Pericardium fibroblast (primary cell): ENCODE results near the gene CNNM1. TPM values are rescaled to one million over a fixed set of nuclear protein-coding genes. Genes with fewer than 3 reads are reported as not detected.

ENCODE experiments used
- total RNA-seq: library from RNA; depleted of rRNA; stranded (reverse); fragments of >200 nt; gene quantifications from 2 replicates; pipeline ENCODE4 v1.2.3, GENCODE V29; 2015

CNNM1 gene
- total RNA-seq = 0.09 and 2.2 TPM in 2 replicates

GRCh38 chr10:99329304-99329553, at the start of gene CNNM1:
TSS of gene CNNM1 (plus strand) at chr10:99329356. CDS start at chr10:99329388, 32 bp downstream.

GRCh38 chr10:99430451-99431189, 101.5 kb downstream of the CNNM1 start, which contains the start of gene GOT1:
TSS of gene GOT1 (minus strand) at chr10:99430624. CDS start at chr10:99430565, 59 bp downstream.

Other genes with a start within 250 kb of the CNNM1 start
- gene HPSE2, start 93.5 kb upstream of the CNNM1 start, total RNA-seq = 0.47 TPM in 1 of 2 replicates, not detected in the other
- 35.4 and 43.4 TPM in 2 replicates for gene GOT1, start 101.3 kb downstream of the CNNM1 start, total RNA-seq
- gene NKX2-3, start 203.6 kb downstream of the CNNM1 start, total RNA-seq = 2.1 TPM in 1 of 2 replicates, not detected in the other